HCT116 (cell line): ENCODE data around the gene PDE1A. TPM values are rescaled to one million over a fixed set of nuclear protein-coding genes. Genes with fewer than 3 reads are reported as not detected.
A peak's percentile ranks its signal among the peaks of the same experiment; 100 is the strongest.
"Not testable (repeated sequence)": the region's sequence is repeated elsewhere in the genome, so short reads cannot be mapped to it uniquely, and the experiment has no call there.

Experiments
- ATAC-seq: fragments of 200-7000 bp; cut with Tn5 transposase; 2 replicates; pipeline ENCODE4 v1.9.1; 2020; ENCODE audit warnings: mild to moderate bottlenecking, moderate library complexity
- BruUV-seq: library from RNA; stranded (reverse); fragments of 400-500 nt; replicated peaks from 2 replicates; lab custom pipeline; 2021; lab: Mats Ljungman, UMichigan
- CTCF ChIA-PET: fragments of 300-600 bp; sonication (Branson Sonifier 250); formaldehyde crosslinking; loops from one replicate; lab custom pipeline; 2021; ENCODE audit warnings: antibody characterized with exemption; lab: Charles Lee
- POLR2A ChIA-PET: fragments of 300-600, 350-600 bp; sonication (Branson Sonifier 250); formaldehyde crosslinking; loops from one replicate; lab custom pipeline; 2021; ENCODE audit warnings: antibody characterized with exemption; lab: Charles Lee
- RAD21 ChIA-PET, 2 experiments: fragments of 300-600 bp; sonication (Branson Sonifier 250); formaldehyde crosslinking; loops; one replicate each; lab custom pipeline; 2023; ENCODE audit warnings: low total read pairs in 2 of 2; ENCODE audit not compliant: uncharacterized antibody in 2 of 2, unreplicated experiment in 2 of 2, low non-redundant PET in 1 of 2; lab: Charles Lee
- DNase-seq: peaks from one replicate; pipeline ENCODE4 v3.0.0-alpha.2; 2010; ENCODE audit warnings: low read depth, low spot score
- H2AFZ ChIP-seq: fragments of 200-600 bp; shearing (Covaris generic), sonication (generic); 2 replicates; pipeline ENCODE4 v1.6.1; 2017; ENCODE audit warnings: low read depth, mixed run types, mixed read lengths, antibody characterized with exemption, low read length; ENCODE audit not compliant: poor library complexity, severe bottlenecking
- H3K27ac ChIP-seq: 2 replicates; pipeline ENCODE4 v1.5.1; 2012; ENCODE audit warnings: low read depth, low read length
- H3K27me3 ChIP-seq: fragments of 200-600 bp; sonication (generic); 2 replicates; pipeline ENCODE4 v1.6.1; 2016; ENCODE audit warnings: mixed run types, low read length, mixed read lengths; ENCODE audit not compliant: insufficient read depth
- H3K36me3 ChIP-seq, 2 experiments: fragments of 200-500 bp in 1 of 2; fragments of 200-600 bp in 1 of 2; sonication (Bioruptor generic) in 1 of 2; sonication (generic) in 1 of 2; 2 replicates each; pipeline versions ENCODE4 v1.5.1 to v1.6.1; 2014 to 2016; ENCODE audit warnings: low read length in 2 of 2, inconsistent platforms in 1 of 2, mixed read lengths in 1 of 2, mixed run types in 1 of 2; ENCODE audit not compliant: insufficient read depth in 2 of 2, control insufficient read depth in 1 of 2
- H3K4me1 ChIP-seq, 2 experiments: fragments of 200-600 bp in 1 of 2; sonication (generic) in 1 of 2; 2 replicates each; pipeline versions ENCODE4 v1.5.1 to v1.6.1; 2012 to 2017; ENCODE audit warnings: low read length in 2 of 2, inconsistent platforms in 1 of 2, mild to moderate bottlenecking in 1 of 2, mixed read lengths in 1 of 2, mixed run types in 1 of 2, moderate library complexity in 1 of 2; ENCODE audit not compliant: insufficient read depth in 2 of 2, control insufficient read depth in 1 of 2
- H3K4me2 ChIP-seq: fragments of 200-600 bp; sonication (generic); 2 replicates; pipeline ENCODE4 v1.6.1; 2017; ENCODE audit warnings: mixed run types, low read length, mixed read lengths
- H3K4me3 ChIP-seq, 2 experiments: fragments of 200-600 bp in 1 of 2; sonication (generic) in 1 of 2; replicated peaks in 1 of 2; 2 replicates each; pipeline ENCODE4 v1.5.1; 2011 to 2016; ENCODE audit warnings: low read length in 2 of 2, control low read depth in 1 of 2, low read depth in 1 of 2, mild to moderate bottlenecking in 1 of 2, mixed read lengths in 1 of 2, mixed run types in 1 of 2
- H3K79me2 ChIP-seq: fragments of 200-600 bp; sonication (generic); 2 replicates; pipeline ENCODE4 v1.6.1; 2017; ENCODE audit warnings: mild to moderate bottlenecking, mixed run types, low read length, moderate library complexity, mixed read lengths; ENCODE audit not compliant: insufficient read depth
- H3K9ac ChIP-seq: fragments of 200-600 bp; sonication (generic); 2 replicates; pipeline ENCODE4 v1.6.1; 2016; ENCODE audit warnings: low read length, mixed read lengths
- H3K9me2 ChIP-seq: fragments of 200-600 bp; sonication (generic), shearing (Covaris generic); 2 replicates; pipeline ENCODE4 v1.6.1; 2017; ENCODE audit warnings: mixed run types, mild to moderate bottlenecking, moderate library complexity; ENCODE audit not compliant: insufficient read depth
- H3K9me3 ChIP-seq, 2 experiments: fragments of 200-500 bp in 1 of 2; fragments of 200-600 bp in 1 of 2; sonication (Bioruptor generic) in 1 of 2; sonication (generic) in 1 of 2; 2 replicates each; pipeline ENCODE4 v1.6.1; 2014 to 2017; ENCODE audit warnings: low read length in 2 of 2, mixed read lengths in 2 of 2, inconsistent platforms in 1 of 2, low read depth in 1 of 2, mild to moderate bottlenecking in 1 of 2, mixed run types in 1 of 2, moderate library complexity in 1 of 2; ENCODE audit not compliant: control insufficient read depth in 1 of 2, insufficient read depth in 1 of 2
- H4K20me1 ChIP-seq: fragments of 200-600 bp; sonication (generic), shearing (Covaris generic); 2 replicates; pipeline ENCODE4 v1.6.1; 2017; ENCODE audit warnings: mixed run types, mild to moderate bottlenecking, moderate library complexity; ENCODE audit not compliant: insufficient read depth
- ATF3 ChIP-seq: IDR thresholded peaks from 2 replicates; pipeline ENCODE4 v1.6.1; 2012
- CBX3 ChIP-seq: IDR thresholded peaks from 2 replicates; pipeline ENCODE4 v1.6.1; 2012; ENCODE audit warnings: low read depth
- CEBPB ChIP-seq: IDR thresholded peaks from 2 replicates; pipeline ENCODE4 v1.6.1; 2012; ENCODE audit warnings: low read depth
- EGR1 ChIP-seq: IDR thresholded peaks from 2 replicates; pipeline ENCODE4 v1.6.1; 2012; ENCODE audit warnings: low read depth
- FOSL1 ChIP-seq: IDR thresholded peaks from 2 replicates; pipeline ENCODE4 v1.6.1; 2012; ENCODE audit warnings: low read depth
- POLR2A ChIP-seq: IDR thresholded peaks from 2 replicates; pipeline ENCODE4 v1.7.0; 2011; ENCODE audit warnings: borderline replicate concordance; ENCODE audit not compliant: insufficient read depth, insufficient read length; ENCODE audit errors: extremely low read depth
- REST ChIP-seq: IDR thresholded peaks from 2 replicates; pipeline ENCODE4 v1.6.1; 2012; ENCODE audit warnings: low read depth
- SIN3A ChIP-seq: IDR thresholded peaks from 2 replicates; pipeline ENCODE4 v1.6.1; 2012; ENCODE audit warnings: low read depth
- SP1 ChIP-seq: IDR thresholded peaks from 2 replicates; pipeline ENCODE4 v1.6.1; 2012; ENCODE audit warnings: low read depth
- SRF ChIP-seq: IDR thresholded peaks from 2 replicates; pipeline ENCODE4 v1.6.1; 2012; ENCODE audit warnings: low read depth
- TCF7L2 ChIP-seq: IDR thresholded peaks from 2 replicates; pipeline ENCODE4 v1.7.0; 2011; ENCODE audit warnings: borderline replicate concordance, inconsistent platforms; ENCODE audit not compliant: insufficient read depth, insufficient read length; ENCODE audit errors: extremely low read depth
- YY1 ChIP-seq: IDR thresholded peaks from 2 replicates; pipeline ENCODE4 v1.6.1; 2011; ENCODE audit warnings: low read length, low read depth, moderate library complexity, mild to moderate bottlenecking; ENCODE audit not compliant: insufficient replicate concordance; ENCODE audit errors: extremely low read depth
- ZBTB33 ChIP-seq: IDR thresholded peaks from 2 replicates; pipeline ENCODE4 v1.6.1; 2011; ENCODE audit warnings: mild to moderate bottlenecking, low read length, moderate library complexity; ENCODE audit not compliant: insufficient replicate concordance; ENCODE audit errors: extremely low read depth
- ZFX ChIP-seq: fragments of 450-650 bp; IDR thresholded peaks from 2 replicates; pipeline ENCODE4 v1.6.1; 2017
- ZNF274 ChIP-seq: fragments of 200-500 bp; sonication (Bioruptor generic); IDR thresholded peaks from 2 replicates; pipeline ENCODE4 v1.6.1; 2014; ENCODE audit warnings: mild to moderate bottlenecking, low read depth, low read length, inconsistent platforms
- intact Hi-C: fragments of 100-400 bp; cut with micrococcal nuclease; formaldehyde crosslinking; loops from 2 replicates; pipeline ENCODE4 v1.10.0; 2022
- total RNA-seq: library from RNA; stranded (reverse); gene quantifications from one replicate; pipeline ENCODE4 v1.2.1, GENCODE V29; 2021; ENCODE audit not compliant: unreplicated experiment

Gene PDE1A
- total RNA-seq, 1 experiment from 2014 or later = 0.12 TPM

GRCh38 chr2:182280118-182280517, 146.7 kb downstream of the PDE1A start (continued):
- TF ChIP-seq REST = no peak
- TF ChIP-seq ZFX = no peak
- TF ChIP-seq SIN3A = no peak
- no peak for TF ChIP-seq FOSL1
- TF ChIP-seq, all 23 proteins: peak for 0

GRCh38 chr2:182276662-182277061, 150.2 kb downstream of the PDE1A start:
- RAD21 ChIA-PET, H3K4me2 ChIP-seq, H3K4me1 ChIP-seq, DNase-seq, H2AFZ ChIP-seq, BruUV-seq, H3K36me3 ChIP-seq, H3K9me3 ChIP-seq, H3K27me3 ChIP-seq, H3K4me3 ChIP-seq, POLR2A ChIA-PET, CTCF ChIA-PET, H3K79me2 ChIP-seq, H3K9me2 ChIP-seq, ATAC-seq, H4K20me1 ChIP-seq, H3K27ac ChIP-seq, H3K9ac ChIP-seq, intact Hi-C loops: not testable (repeated sequence)
- peak; percentile 60; the same call in 1 of the 2 replicates for TF ChIP-seq CBX3

GRCh38 chr2:182267971-182268370, 158.9 kb downstream of the PDE1A start:
- H3K27me3 ChIP-seq = no peaks in the 10 kb centered on the region
- no peaks in the 10 kb centered on the region for H3K4me1 ChIP-seq
- CTCF ChIA-PET = no interaction called here
- BruUV-seq = no TSS peak
- no peak overlapping the region for H3K4me2 ChIP-seq
- no peaks in the 10 kb centered on the region for H3K9me3 ChIP-seq
- H3K4me3 ChIP-seq = no peak overlapping the region
- intact Hi-C loops = no loop called here
- no peak for ATAC-seq
- H3K9ac ChIP-seq = no peak overlapping the region
- H2AFZ ChIP-seq = no peak overlapping the region
- RAD21 ChIA-PET = no interaction called here
- POLR2A ChIA-PET = no interaction called here
- no peaks in the 10 kb centered on the region for H3K36me3 ChIP-seq
- H3K9me2 ChIP-seq = no peaks in the 10 kb centered on the region
- H3K27ac ChIP-seq = no peak overlapping the region
- no peaks in the 10 kb centered on the region for H4K20me1 ChIP-seq
- no peak for DNase-seq
- no peaks in the 10 kb centered on the region for H3K79me2 ChIP-seq
- TF ChIP-seq CEBPB = no peak
- no peak for TF ChIP-seq SP1
- TF ChIP-seq ZBTB33 = no peak
- no peak for TF ChIP-seq POLR2A
- TF ChIP-seq FOSL1 = no peak
- TF ChIP-seq ATF3 = no peak
- no peak for TF ChIP-seq YY1
- no peak for TF ChIP-seq SIN3A
- no peak for TF ChIP-seq SRF
- TF ChIP-seq TCF7L2 = no peak
- no peak for TF ChIP-seq ZNF274
- TF ChIP-seq EGR1 = no peak
